GM18517 (cell line): Measurements from ENCODE around the gene STRN3.

ENCODE experiments used
- ATAC-seq: cut with Tn5 transposase; IDR thresholded peaks from one replicate; pipeline ENCODE4 v1.9.1; 2021; ENCODE audit warnings: mild to moderate bottlenecking, moderate library complexity; ENCODE audit not compliant: unreplicated experiment

The STRN3 gene

DNA sequence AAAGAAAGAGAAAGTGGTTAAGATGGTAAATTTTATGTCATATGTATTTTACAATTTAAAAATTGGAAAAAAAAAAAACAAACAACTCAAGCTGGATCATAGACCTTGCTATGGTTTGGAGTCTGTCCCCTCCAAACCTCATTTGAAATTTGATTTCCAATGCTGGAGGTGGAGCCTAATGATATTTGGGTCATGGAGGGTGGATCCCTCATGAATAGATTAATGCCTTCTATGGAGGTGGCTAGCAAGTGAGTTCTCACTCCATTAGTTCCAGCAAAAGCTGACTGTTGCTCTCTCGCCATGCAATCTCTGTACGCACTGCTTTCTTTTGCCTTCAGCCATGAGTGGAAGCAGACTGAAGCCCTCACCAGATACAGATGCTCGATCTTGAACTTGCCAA is 22.9 kb downstream of the STRN3 start:
- no peak for ATAC-seq

DNA sequence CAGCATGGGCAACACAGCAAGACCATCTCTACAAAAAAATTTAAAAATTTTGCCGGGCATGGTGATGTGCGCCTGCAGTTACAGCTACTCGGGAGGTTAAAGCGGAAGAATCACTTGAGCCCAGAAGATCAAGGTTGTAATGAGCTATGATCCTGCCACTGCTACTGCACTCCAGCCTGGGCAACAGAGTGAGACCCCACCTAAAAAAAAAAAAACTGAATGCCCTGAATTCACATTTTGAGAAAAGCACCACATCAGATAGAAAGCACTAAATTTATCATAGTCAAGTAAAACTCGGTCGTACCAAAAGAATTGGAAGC is 24.9 kb downstream of the STRN3 start:
- no peak for ATAC-seq

DNA sequence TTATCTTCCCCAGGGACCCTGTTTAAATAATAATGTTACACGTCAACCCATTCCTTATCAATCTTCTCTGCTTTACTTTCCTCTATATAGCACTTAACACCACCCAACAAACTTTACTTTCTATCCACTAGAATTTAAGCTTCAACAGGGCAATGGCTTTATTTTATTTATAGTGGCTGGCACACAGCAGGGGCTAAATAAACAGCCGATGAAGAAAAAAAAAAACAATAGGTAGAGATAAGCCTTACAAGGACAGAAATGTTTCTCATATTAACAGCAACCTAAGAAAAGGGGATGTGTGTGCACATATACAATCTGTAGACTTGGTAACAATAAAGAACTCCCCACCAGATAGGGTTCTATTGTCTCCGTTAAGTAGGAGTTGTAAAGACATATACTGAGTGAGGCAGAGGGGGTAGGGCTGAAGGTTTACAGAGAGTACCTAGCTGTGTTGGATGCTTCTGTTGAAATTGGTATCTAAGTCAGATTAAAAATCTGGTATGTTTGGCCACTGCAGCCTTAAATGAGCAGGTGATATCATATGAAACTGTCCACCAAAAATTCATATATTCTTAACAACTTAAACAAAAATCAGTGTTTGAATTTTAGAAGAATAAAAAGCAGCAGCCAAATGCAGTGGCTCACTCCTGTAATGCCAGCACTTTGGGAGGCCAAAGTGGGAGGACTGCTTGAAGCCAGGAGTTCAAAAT is 25.4 kb downstream of the STRN3 start:
- no peak for ATAC-seq

DNA sequence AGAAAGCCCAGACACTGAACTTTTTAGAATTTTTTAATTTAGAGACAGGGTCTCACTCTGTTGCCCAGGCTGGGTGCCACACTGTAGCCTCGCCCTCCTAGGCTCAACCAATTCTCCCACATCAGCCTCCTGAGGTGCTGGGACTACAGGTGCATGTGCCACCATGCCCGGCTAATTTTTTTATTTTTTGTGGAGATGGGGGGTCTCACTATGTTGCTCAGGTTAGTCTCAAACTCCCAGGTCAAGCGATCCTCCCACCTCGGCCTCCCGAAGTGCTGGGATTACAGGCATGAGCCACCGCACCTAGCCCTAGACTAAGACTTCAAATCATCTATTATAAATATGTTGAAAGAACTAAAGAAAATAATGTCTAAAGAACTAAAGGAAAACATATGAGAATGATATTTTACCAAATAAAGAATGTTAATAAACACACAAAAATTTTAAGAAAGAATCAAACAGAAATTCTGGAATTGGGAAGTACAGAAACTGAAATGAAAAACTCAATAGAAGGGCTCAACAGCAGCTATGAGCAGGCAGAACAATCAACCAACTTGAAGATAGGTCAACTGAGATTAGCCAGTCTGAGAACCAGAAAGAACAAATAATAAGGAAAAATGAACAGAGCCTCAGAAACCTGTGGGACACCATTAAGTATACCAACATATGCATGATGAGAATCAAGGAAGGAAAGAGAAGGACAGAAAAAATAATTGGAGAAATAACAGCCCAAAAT is 27.0 kb downstream of the STRN3 start:
- ATAC-seq: no peak

DNA sequence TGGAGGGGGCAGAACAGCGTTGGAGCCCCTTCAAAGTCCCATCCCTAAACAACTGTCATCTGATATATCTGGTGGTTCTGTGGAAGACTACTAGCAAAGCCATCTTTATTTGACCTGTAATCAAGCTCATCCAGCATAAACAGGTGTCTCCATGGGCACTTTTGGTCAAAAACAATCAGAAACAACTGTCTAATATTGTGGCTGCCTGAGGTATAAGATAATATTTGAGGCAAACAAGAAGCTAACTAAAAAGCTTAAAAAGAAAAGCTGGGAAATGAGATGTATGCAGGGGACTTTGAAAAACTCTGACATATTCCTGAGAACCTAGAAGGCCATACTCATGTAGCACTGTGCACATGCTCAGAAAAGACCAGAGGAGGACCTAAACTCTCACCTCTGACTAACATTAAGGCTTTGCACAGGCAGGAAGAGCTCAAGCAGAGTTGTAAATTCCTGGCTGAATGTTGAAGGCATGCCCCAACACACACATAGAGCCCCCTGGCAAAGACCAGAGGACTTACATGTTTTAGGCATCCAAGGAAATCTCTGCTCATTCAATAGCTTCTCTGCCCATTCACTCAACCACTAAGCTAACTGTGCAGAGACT is 28.0 kb downstream of the STRN3 start:
- ATAC-seq: no peak

DNA sequence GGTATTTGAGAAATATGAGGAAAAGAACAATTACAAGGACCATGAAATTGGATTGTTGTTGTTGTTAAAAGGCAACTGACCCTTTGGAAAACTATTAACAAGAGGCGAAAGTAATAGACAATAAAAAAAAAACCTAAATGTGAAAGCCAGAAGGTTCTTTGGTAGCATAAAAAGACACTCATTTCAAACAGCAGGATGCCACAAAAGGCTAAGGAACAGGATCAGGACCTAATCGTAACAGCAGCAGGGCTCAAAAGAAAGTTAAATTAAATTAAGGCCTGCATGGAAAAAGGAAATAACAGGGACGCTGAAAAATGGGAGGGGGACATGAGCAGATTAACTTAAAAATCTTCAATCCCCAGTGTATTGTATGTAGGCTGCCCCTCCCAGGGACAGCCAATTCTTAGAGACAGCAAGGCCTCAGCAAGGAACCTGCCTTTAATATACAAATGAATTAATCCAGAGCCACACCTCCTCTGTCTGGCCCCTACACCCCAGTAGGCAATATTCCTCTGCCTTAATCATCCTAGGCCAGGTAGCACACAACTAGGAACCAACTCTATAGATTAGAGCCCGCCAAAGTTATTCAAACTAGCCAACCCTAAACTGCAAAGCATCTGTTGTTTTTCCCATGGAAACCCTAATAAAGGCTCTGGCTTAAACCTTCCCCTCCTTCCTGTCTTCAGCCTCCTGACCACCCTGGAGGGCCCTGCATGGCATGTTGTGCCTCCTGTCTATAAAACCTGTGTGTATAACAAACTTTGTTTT is 29.1 kb downstream of the STRN3 start:
- ATAC-seq: no peak

DNA sequence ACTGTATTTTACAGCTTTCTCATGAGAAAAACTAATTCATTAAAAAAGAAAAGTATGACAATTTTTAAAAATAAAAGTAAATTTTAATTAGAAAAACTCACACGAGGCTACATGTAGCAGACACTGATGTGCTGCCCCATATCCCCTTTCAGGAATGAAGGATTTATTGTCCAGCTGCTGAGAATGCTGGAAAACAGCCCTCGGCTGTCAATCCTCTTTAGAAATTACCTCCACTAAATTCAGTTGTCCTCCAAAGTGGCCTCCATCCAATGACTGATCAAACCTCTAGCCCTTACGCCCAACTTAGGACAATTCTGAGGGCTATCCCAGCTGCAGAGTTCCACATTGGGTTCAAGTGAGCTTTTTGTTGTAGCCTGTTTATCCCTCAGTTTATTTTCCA is 30.5 kb downstream of the STRN3 start:
- no peak for ATAC-seq

DNA sequence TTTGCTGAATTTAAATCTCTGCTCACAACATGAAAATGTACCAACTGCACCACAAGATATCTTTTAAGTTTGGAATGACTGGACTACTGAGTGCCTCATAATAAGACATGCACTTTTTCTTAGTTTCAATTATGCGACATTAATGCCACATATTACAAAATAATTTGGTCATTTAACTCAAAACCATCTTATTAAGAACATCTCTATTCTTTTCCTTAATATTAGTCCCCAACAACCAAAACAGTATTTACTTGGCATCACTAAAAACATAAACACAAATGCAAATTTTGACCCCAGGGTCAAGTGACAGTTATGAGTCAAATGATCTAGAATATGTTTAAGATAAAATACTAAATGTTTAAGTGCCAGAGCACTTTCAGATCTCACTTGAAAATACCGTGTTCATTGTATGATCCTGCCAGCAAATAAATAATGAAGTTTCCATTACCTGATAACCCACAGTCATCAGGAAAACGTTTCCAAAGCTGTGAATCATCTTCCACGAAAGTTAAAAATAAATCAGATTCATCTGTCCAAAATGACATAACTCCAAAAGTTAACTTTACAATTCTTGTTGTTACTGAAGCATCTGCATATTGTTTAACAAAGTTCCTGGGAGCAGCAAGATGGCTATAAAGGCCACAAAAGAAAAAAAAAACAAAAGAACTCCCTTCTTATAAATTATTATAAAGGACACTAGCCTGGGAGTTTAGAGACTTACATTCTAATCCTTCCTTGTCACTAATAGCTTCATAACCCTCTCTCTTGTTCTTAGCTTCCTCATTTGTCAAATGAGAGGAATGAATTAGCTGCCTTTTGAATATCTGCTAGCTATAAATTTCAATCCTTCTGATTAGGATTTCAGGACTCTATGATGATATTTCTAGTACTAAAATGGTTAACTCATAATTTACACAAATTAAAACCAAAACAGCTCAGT is 31.2 kb downstream of the STRN3 start:
- ATAC-seq: peak; percentile 76

DNA sequence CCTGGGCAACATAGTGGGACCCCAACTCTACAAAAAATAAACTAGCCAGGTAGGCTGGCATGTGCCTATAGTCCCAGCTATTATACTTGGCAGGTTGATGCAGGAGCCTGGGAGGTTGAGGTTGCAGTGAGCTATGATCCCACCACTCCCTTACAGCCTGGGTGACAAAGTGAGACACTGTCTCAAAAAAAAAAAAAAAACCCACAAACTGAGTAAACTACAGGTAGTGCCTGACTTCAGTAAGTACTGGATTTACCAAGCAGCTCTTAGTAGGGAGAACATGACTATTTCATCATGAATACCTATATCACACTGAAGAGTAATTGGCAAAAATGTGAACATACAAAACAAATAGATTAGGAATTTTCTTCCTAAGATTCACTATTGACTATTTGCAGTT is 33.1 kb downstream of the STRN3 start:
- ATAC-seq: no peak

DNA sequence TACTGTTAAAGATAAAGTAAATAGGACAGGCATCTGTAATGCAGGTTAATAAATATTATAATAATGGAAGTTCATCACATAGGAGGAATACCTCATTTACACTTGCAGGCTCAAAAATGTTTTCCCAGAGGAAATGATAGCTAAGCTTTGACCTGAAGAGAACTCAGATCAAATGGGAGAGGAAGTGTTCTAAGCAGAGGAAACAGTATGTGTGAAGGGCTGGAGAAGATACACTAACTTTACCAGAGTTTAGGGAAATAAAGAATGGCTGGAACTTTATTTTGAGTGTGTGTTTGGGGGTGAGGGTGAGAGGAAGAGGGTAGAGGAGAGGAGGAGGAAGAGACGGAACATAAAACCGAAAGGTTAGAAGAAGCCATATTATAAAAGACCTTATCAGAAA is 34.8 kb downstream of the STRN3 start:
- no peak for ATAC-seq

DNA sequence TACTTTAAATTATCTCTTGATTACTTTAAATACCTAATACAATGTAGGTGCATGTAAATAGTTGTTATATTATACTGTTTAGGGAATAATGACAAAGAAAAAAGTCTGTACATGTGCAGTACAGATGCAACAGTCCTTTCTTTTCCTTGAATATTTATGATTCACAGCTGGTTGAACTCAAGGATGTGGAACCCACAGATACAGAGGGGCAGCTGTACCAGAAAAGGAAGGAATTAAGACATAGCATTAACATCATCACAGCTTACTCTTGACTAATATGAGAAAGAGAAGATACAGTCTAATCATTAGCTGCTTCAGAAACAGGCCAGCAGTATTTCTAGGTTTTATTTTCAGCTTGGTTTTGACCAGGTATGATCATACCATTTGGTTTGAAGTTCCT is 35.4 kb downstream of the STRN3 start:
- ATAC-seq: no peak

DNA sequence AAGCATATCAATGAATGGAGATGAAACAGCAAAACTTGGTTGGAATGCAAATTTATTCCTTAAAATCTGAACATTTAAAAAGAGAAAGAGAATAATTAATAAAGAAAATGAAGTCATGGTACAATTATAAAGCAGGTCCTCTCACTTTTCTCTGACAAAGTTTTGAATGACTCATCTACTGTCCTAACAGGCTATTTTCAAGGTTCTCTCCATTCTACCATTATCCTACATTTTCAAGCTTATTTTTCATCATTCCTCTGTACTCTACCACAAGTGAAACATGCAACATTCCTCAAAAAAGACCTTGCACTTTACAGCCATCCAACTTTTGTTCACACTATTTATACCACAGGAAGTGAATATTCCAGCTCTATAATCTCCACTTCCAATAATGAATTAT is 37.7 kb downstream of the STRN3 start:
- no peak for ATAC-seq

DNA sequence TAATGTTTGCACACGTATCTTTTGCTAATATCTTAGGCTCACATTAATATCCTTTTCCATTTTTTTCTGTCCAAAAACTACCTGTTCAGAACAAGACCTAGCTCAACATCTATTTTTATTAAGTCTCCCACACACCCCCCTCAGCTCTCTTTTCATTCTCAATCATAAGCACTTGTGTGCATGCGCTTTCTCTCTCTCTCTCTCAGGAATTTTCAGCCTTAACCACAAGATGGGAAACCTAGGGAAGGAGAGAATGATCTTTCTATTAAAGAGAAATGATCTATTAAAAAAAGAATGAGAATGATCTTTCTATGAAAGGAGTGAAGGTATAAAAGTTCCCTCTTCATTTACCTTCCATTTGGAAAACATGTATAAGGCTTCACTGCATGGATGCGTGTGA is 40.4 kb downstream of the STRN3 start:
- no peak for ATAC-seq

DNA sequence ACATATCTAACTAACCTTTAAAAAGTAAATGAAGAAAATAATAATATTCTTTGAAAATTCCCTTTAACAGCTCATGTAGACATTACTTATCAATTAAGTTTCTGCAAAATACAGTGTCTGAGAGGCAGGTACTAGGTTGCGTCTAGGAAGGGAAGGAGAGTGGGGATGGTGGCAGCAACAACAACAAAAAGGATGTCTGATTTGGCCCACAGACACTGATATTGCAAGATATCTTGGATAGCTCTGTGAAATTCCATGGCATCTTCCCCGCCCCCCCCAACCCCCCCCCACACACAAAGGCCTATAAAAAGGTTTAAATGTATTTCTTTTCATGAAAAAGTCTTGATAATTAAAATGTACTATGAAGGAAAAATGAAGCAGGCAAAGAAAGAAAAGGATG is 42.3 kb downstream of the STRN3 start:
- ATAC-seq: no peak

DNA sequence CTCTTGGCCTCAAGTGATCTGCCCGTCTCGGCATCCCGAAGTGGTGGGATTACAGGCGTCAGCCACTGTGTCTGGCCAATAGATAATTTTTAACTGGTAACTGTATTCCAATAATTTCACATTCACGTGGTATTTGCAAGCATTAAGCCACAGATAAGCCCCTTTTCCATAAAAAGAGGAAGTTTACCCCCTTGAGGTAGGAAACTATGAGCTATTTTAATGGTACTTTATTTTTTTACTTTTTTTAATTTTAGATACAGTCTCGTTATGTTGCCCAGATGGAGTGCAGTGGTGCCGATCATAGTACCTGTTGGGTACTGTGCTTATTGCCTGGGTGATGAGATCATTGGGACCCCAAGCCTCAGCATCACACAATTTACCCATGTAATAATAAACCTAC is 43.6 kb downstream of the STRN3 start:
- no peak for ATAC-seq

DNA sequence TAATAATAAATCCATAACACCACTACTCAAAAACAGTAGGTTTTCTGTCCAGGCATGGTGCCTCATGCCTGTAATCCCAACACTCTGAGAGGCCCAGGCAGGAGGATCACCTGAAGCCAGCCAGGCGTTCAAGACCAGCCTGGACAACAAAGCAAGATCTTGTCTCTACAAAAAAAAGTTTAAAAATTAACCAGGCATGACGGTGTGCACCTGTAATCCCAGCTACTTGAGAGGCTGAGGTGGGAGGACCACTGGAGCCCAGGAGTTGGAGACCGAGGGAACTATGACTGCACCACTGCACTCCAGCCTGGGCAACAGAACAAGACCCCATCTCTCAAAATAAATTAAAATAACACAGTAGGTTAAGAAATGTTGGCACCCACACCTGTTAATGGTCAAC is 45.2 kb downstream of the STRN3 start:
- ATAC-seq: no peak

DNA sequence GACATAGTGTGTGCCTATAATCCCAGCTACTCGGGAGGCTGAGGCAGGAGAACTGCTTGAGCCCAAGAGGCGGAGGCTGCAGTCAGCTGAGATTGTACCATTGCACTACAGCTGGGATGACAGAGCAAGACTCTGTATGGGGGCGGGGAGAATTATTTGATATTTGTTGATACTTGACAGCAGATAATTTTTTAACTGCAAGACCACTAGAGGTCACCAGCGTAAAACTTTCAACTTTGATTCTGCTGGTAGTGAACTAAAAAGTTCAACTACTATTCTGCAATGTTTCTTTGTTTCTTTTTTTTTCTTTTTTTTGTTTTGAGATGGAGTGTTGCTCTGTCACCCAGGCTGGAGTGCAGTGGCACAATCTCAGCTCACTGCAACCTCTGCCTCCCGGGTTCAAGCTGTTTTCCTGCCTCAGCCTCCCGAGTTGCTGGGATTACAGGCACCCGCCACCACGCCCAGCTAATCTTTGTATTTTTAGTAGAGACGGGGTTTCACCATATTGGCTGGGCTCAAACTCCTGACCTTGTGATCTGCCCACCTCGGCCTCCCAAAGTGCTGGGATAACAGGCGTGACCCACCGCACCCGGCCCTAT is 46.0 kb downstream of the STRN3 start:
- peak; percentile 60 for ATAC-seq

DNA sequence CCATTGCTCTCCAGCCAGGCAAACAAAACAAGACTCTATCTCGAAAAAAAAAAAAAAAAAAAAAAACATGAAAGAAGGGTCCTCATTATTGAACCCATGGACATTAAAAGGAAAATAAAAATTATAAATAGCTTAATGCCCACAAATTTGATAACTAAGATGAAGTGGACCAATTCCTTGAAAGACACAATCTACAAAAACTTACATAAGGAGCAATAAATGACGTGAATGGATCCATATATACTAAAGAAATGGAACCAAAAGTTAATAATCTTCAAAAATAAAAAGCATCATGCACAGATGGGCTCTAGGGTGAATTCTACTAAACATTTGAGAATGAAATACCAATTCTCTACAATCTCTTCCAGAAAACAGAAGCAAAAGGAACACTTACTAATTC is 48.4 kb downstream of the STRN3 start:
- no peak for ATAC-seq

DNA sequence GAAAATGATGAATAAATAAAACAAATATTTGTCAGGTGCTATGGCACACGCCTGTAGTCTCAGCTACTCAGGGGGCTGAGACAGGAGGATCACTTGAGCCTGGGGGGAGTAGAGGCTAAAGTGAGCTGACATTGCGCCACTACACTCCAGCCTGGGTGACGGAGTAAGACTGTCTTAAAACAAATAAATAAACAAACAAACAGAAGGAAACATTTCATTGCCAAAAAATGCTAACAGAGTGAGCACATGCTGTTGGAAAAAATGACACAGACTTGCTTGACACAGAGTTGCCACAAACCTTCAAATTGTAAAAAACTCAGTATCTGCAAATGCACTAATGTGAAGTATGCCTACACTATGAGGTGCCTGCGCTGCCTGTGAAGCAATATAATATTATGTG is 51.6 kb downstream of the STRN3 start:
- no peak for ATAC-seq

DNA sequence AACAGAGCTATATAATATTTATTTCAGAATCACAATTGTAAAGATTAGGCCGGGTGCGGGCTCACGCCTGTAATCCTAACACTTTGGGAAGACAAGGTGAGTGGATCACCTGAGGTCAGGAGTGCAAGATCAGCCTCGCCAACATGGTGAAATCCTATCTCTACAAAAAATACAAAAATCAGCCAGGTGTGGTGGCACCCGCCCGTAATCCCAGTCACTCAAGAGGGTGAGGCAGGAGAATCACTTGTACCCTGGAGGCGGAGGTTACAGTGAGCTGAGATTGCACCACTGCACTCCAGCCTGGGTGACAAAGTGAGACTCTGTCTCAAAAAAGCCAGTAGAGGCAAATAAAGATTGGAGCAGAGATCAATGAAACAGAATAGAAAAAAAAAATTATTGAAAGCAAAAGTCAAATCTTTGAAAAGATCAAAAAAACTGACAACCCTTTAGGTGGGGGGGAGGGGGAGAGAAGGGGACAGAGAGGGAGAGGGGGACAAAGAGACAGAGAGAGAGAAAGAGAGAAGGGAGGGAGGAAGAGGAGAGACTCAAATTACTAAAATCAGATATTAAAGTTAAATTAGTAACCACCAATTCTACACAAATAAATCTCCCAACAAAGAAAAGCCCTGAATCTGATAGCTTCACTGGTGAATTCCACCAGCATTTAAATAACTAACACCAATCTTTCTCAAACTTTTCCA is 53.1 kb downstream of the STRN3 start:
- ATAC-seq: no peak
